ENCODE measurements around the gene EPN1. TPM values are rescaled to one million over a fixed set of nuclear protein-coding genes. Genes with fewer than 3 reads are reported as not detected.

Gene EPN1
- total RNA-seq, 1 donor from 2014 or later = 155 TPM

- no peak for DNase-seq (ENCODE audit: low read depth)
- TF ChIP-seq CTCF (IDR thresholded peaks at IDR 0.05; ENCODE audit: insufficient read depth, low read length, poor library complexity, severe bottlenecking) = no peak
These were observed 34.2 kb upstream of the EPN1 start, which contains the start of gene ZNF580 for GRCh38 chr19:55640577-55641425. ZNF580 (plus strand) TSS chr19:55641002; CDS start chr19:55642509, 1,507 bp downstream.

DNA sequence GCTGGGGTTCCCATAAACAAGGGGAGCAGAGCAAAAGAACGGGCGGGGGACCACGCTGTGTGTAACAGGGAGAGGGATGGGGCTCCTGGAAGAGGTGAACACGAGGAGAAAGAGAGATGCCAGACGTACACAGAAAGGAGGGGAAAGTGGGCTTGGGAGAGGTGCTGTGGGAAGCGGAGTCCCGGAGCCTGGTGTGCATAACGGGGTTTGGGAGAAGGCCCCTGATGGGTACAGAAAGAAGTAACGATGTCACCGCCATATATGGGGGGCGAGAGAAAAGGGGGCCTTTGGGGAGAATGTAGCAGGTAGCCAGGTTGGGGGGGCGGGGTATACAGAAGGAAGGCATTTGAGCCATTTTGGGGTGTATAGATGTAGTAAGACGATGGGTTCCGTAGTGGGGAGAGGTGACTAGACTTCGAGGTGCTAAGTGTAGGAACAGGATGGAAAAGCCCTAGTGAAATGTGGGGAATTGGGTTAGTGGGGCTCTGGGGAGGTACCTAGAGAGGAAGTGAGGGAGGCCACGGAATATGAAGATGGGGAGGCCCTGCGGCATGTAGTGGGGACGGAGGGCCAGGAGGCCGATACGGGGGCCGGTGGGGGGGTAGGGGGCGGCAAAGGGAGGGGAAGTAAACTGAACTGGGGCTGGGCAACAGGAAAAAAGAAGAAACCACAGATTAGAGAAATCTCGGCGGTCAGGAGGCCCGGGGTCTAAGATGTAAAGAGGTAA, 33.4 kb upstream of the EPN1 start:
- no peak for TF ChIP-seq CTCF (IDR thresholded peaks at IDR 0.05; ENCODE audit: insufficient read depth, low read length, poor library complexity, severe bottlenecking)
- Histone ChIP-seq H3K4me3 (ENCODE audit: low read depth, low read length) (peak overlapping the region; percentile 68), H3K27me3 (ENCODE audit: control insufficient read depth, insufficient read depth, low read length) (no peaks in the 10 kb centered on the region), H3K36me3 (ENCODE audit: control insufficient read depth, insufficient read depth, low read length) (peaks cover 4% of the 10 kb centered on the region)
- no peak for DNase-seq (ENCODE audit: low read depth)

More at GRCh38 chr19:55640577-55641425, 34.2 kb upstream of the EPN1 start, which contains the start of gene ZNF580:
- peaks cover 4% of the 10 kb centered on the region for H3K36me3 ChIP-seq (ENCODE audit: control insufficient read depth, insufficient read depth, low read length)
- H3K4me3 ChIP-seq (ENCODE audit: low read depth, low read length) = peak within 1 kb of the TSS; percentile 68
- no peaks in the 10 kb centered on the region for H3K27me3 ChIP-seq (ENCODE audit: control insufficient read depth, insufficient read depth, low read length)

DNA sequence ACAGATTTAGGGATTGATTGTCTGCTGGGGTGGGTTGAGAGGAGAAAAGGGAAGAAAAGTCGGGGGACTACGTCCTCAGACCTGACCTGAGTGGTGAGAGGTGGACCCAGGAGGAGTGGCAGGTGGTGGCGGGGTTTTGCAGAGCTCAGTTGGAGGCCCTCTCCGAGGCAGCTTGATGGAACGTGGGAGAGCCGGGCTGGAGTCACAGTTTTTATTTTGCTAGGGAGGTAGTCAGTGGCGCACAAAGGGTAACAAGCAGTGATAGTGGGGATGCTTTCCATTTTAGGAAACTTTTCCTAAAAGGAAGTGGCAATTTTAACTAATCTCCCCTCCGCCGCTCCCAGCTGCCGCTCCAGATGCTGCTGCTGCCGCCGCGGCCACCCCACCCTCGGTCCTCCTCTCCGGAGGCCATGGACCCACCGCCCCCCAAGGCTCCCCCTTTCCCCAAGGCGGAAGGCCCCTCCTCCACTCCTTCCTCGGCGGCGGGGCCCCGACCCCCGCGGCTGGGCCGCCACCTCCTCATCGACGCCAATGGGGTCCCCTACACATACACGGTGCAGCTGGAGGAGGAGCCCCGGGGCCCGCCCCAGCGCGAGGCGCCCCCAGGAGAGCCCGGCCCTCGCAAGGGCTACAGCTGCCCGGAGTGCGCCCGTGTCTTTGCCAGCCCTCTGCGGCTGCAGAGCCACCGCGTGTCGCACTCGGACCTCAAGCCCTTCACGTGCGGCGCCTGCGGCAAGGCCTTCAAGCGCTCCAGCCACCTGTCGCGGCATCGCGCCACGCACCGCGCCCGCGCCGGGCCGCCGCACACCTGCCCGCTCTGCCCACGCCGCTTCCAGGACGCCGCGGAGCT, 32.6 kb upstream of the EPN1 start:
- no peak for TF ChIP-seq CTCF (IDR thresholded peaks at IDR 0.05; ENCODE audit: insufficient read depth, low read length, poor library complexity, severe bottlenecking)
- H3K36me3 ChIP-seq (ENCODE audit: control insufficient read depth, insufficient read depth, low read length) = peaks cover 4% of the 10 kb centered on the region
- H3K27me3 ChIP-seq (ENCODE audit: control insufficient read depth, insufficient read depth, low read length) = no peaks in the 10 kb centered on the region
- H3K4me3 ChIP-seq (ENCODE audit: low read depth, low read length) = peak overlapping the region; percentile 68
- no peak for DNase-seq (ENCODE audit: low read depth)

DNA sequence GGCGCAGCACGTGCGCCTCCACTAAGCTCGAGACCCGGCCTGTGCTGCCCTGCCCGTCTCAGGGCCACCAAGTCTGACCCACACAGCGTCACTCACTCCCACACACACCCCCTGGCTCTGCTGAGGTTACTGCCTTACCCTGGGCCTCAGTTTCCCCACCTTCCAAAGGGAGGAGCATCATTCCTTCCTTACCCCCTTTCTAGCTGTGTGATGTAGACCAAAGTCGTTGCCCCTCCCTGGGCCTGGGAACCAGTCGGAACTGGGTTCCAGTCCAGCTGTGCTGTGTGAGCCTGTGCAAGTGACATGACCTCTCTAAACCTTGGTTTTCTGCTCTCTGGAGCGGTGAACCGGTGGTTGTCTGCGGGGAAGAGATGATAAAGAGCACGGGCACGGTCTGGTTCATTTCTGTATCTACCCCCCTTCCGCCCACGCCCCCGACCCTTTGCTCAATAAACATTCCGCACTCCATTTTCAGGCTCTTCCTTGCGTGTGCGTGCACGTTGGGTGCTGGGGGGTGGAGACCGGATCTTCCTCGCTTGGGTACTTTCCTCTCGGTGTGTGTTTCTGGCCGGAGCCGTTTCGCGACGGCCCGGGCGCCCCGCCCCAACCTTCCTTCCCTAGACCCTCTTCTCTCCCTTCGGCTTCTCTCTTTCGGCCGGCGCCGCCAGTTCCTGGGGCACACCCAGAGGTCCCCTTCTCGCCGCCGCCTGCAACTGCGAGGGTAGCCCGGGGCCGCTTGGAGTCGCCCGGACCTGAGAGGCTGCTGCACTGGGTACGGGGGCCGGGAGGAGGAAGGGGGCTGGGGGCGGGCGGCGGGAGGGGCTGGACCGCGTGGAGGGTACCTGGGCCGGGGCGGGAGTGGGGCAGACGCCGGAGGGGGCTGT, 31.8 kb upstream of the EPN1 start, which contains the start of gene ZNF581:
Gene ZNF581 (plus strand): TSS at position 647 of the 884 bp plus-strand sequence. CDS start 923 bp downstream, outside the sequence.
- no peak for TF ChIP-seq CTCF (IDR thresholded peaks at IDR 0.05; ENCODE audit: insufficient read depth, low read length, poor library complexity, severe bottlenecking)
- no peak for DNase-seq (ENCODE audit: low read depth)
- H3K4me3 ChIP-seq (ENCODE audit: low read depth, low read length) = peak within 1 kb of the TSS; percentile 68
- H3K27me3 ChIP-seq (ENCODE audit: control insufficient read depth, insufficient read depth, low read length) = no peaks in the 10 kb centered on the region
- peaks cover 4% of the 10 kb centered on the region for H3K36me3 ChIP-seq (ENCODE audit: control insufficient read depth, insufficient read depth, low read length)

- H3K4me3 ChIP-seq (ENCODE audit: low read depth, low read length) = peak overlapping the region; percentile 68
- H3K27me3 ChIP-seq (ENCODE audit: control insufficient read depth, insufficient read depth, low read length) = no peaks in the 10 kb centered on the region
- DNase-seq (ENCODE audit: low read depth) = no peak
- TF ChIP-seq CTCF (IDR thresholded peaks at IDR 0.05; ENCODE audit: insufficient read depth, low read length, poor library complexity, severe bottlenecking) = no peak
- H3K36me3 ChIP-seq (ENCODE audit: control insufficient read depth, insufficient read depth, low read length) = peaks cover 4% of the 10 kb centered on the region
These were observed 31.2 kb upstream of the EPN1 start for GRCh38 chr19:55643887-55644176.
